Keratinocyte (primary cell): Measurements from ENCODE around the gene PRELID3B.

Experiments used
- EZH2 ChIP-seq: IDR thresholded peaks from one replicate; pipeline ENCODE4 v1.6.1; 2012; ENCODE audit warnings: inconsistent platforms, mild to moderate bottlenecking, low read length, moderate library complexity
- TF ChIP-seq, protein P1 (sequence below), 3 experiments: IDR thresholded peaks in 1 of 3; conservative IDR thresholded peaks in 1 of 3; optimal IDR thresholded peaks in 1 of 3; 2 replicates in 2 of 3; 3 replicates in 1 of 3; pipeline versions ENCODE3 to v1.5.1; 2011; ENCODE audit warnings: low read length in 3 of 3, mild to moderate bottlenecking in 3 of 3, moderate library complexity in 2 of 3, control low read depth in 1 of 3, inconsistent platforms in 1 of 3; ENCODE audit not compliant: insufficient read depth in 2 of 3; ENCODE audit errors: extremely low read depth in 1 of 3

DNA sequence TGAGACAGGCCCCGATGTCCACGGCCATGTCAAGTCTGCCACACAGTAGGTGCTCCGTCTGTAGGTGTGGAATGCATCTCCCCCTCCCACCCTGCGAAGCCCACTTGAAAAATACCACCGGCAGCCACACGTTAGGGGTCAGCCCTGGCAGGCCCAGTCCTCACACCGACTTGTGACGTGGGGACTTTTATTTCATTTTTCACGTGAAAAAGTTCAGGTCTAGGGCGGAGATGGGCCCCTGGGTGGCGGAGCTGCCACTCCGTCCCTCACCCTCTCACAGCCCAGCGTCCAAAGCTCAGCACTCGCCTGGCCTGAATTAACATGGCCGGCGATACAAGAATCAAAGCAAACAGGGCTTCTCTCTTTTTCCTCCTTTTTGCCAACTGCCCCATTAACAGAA, 27.2 kb downstream of the PRELID3B start:
- TF ChIP-seq, protein P1, sequence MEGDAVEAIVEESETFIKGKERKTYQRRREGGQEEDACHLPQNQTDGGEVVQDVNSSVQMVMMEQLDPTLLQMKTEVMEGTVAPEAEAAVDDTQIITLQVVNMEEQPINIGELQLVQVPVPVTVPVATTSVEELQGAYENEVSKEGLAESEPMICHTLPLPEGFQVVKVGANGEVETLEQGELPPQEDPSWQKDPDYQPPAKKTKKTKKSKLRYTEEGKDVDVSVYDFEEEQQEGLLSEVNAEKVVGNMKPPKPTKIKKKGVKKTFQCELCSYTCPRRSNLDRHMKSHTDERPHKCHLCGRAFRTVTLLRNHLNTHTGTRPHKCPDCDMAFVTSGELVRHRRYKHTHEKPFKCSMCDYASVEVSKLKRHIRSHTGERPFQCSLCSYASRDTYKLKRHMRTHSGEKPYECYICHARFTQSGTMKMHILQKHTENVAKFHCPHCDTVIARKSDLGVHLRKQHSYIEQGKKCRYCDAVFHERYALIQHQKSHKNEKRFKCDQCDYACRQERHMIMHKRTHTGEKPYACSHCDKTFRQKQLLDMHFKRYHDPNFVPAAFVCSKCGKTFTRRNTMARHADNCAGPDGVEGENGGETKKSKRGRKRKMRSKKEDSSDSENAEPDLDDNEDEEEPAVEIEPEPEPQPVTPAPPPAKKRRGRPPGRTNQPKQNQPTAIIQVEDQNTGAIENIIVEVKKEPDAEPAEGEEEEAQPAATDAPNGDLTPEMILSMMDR (optimal IDR thresholded peaks at IDR 0.05 in 1 of 3, IDR thresholded peaks at IDR 0.05 in 1 of 3, conservative IDR thresholded peaks at IDR 0.05 in 1 of 3; ENCODE audit: extremely low read depth in 1 of 3, insufficient read depth in 2 of 3, low read length in 3 of 3) = no peak
- TF ChIP-seq EZH2 = no peak
